GM19238 (cell line): Measurements from ENCODE around the gene ORC2.

Source experiments
- DNase-seq: peaks from one replicate; pipeline ENCODE4 v3.0.0; 2011; ENCODE audit warnings: low spot score; ENCODE audit not compliant: insufficient read length

ORC2 gene

GRCh38 chr2:200861617-200862155 lies 101.8 kb downstream of the ORC2 start:
- DNase-seq, result no peak

- DNase-seq, result no peak
These were observed 103.2 kb downstream of the ORC2 start for GRCh38 chr2:200860092-200860795.
